H9 (cell line): Measurements from ENCODE around the gene SCN11A. TPM values are rescaled to one million over a fixed set of nuclear protein-coding genes. Genes with fewer than 3 reads are reported as not detected.

Source experiments
- DNase-seq: peaks from one replicate; pipeline ENCODE4 v3.0.0-alpha.2; 2017
- H2AFZ ChIP-seq: one replicate; pipeline ENCODE4 v1.6.1; 2013; ENCODE audit warnings: mild to moderate bottlenecking, low read length, control low read depth, moderate library complexity
- H2AK5ac ChIP-seq: 2 replicates; pipeline ENCODE4 v1.6.1; 2013; ENCODE audit warnings: low read length, control low read depth, mixed read lengths; ENCODE audit not compliant: insufficient read length
- H2BK120ac ChIP-seq: one replicate; pipeline ENCODE4 v1.6.1; 2013; ENCODE audit warnings: low read depth, mild to moderate bottlenecking, low read length, control low read depth, inconsistent platforms; ENCODE audit not compliant: poor library complexity, severe bottlenecking
- H2BK12ac ChIP-seq: 2 replicates; pipeline ENCODE4 v1.6.1; 2013; ENCODE audit warnings: low read length, control low read depth, mixed read lengths, low read depth; ENCODE audit not compliant: insufficient read length
- H2BK15ac ChIP-seq: 2 replicates; pipeline ENCODE4 v1.6.1; 2013; ENCODE audit warnings: low read depth, low read length, control low read depth
- H2BK20ac ChIP-seq: one replicate; pipeline ENCODE4 v1.6.1; 2013; ENCODE audit warnings: low read depth, mild to moderate bottlenecking, low read length, control low read depth, inconsistent platforms; ENCODE audit not compliant: poor library complexity, severe bottlenecking
- H2BK5ac ChIP-seq: 2 replicates; pipeline ENCODE4 v1.6.1; 2013; ENCODE audit warnings: low read length, control low read depth, mixed read lengths; ENCODE audit not compliant: insufficient read length
- H3K14ac ChIP-seq: 2 replicates; pipeline ENCODE4 v1.6.1; 2013; ENCODE audit warnings: low read length, control low read depth; ENCODE audit not compliant: insufficient read depth
- H3K18ac ChIP-seq: 2 replicates; pipeline ENCODE4 v1.6.1; 2013; ENCODE audit warnings: low read depth, mild to moderate bottlenecking, mixed read lengths, low read length, control low read depth; ENCODE audit not compliant: insufficient read length
- H3K23ac ChIP-seq: 2 replicates; pipeline ENCODE4 v1.6.1; 2013; ENCODE audit warnings: low read length, control low read depth, mixed read lengths, low read depth; ENCODE audit not compliant: insufficient read length
- H3K23me2 ChIP-seq: 2 replicates; pipeline ENCODE4 v1.6.1; 2013; ENCODE audit warnings: low read depth, mild to moderate bottlenecking, mixed read lengths, low read length, control low read depth; ENCODE audit not compliant: insufficient read length, poor library complexity, severe bottlenecking
- H3K27ac ChIP-seq: 2 replicates; pipeline ENCODE4 v1.5.1; 2013; ENCODE audit warnings: low read length, control low read depth, mixed read lengths, low read depth; ENCODE audit not compliant: insufficient read length
- H3K27me3 ChIP-seq: 2 replicates; pipeline ENCODE4 v1.6.1; 2013; ENCODE audit warnings: low read length, control low read depth, inconsistent platforms; ENCODE audit not compliant: insufficient read depth
- H3K4ac ChIP-seq: 2 replicates; pipeline ENCODE4 v1.6.1; 2013; ENCODE audit warnings: low read depth, mild to moderate bottlenecking, control low read depth, inconsistent platforms, low read length, moderate library complexity
- H3K4me1 ChIP-seq: 2 replicates; pipeline ENCODE4 v1.6.1; 2013; ENCODE audit warnings: low read length, control low read depth, inconsistent platforms; ENCODE audit not compliant: insufficient read depth
- H3K4me2 ChIP-seq: 2 replicates; pipeline ENCODE4 v1.6.1; 2013; ENCODE audit warnings: low read length, control low read depth, mixed read lengths; ENCODE audit not compliant: insufficient read length, insufficient read depth
- H3K56ac ChIP-seq: 2 replicates; pipeline ENCODE4 v1.6.1; 2013; ENCODE audit warnings: low read depth, mild to moderate bottlenecking, mixed read lengths, low read length, control low read depth; ENCODE audit not compliant: insufficient read length
- H3K79me1 ChIP-seq: 2 replicates; pipeline ENCODE4 v1.6.1; 2013; ENCODE audit warnings: low read depth, mild to moderate bottlenecking, moderate library complexity, low read length, control low read depth, inconsistent platforms; ENCODE audit not compliant: insufficient read depth, poor library complexity, severe bottlenecking
- H3K79me2 ChIP-seq: 2 replicates; pipeline ENCODE4 v1.6.1; 2013; ENCODE audit warnings: low read length, control low read depth, inconsistent platforms; ENCODE audit not compliant: insufficient read depth
- H3K9ac ChIP-seq: 2 replicates; pipeline ENCODE4 v1.6.1; 2013; ENCODE audit warnings: low read length, control low read depth, mixed read lengths; ENCODE audit not compliant: insufficient read length; ENCODE audit errors: extremely low read depth
- H3K9me3 ChIP-seq: one replicate; pipeline ENCODE4 v1.6.1; 2013; ENCODE audit warnings: low read depth, low read length, inconsistent platforms; ENCODE audit not compliant: control insufficient read depth
- H3T11ph ChIP-seq: one replicate; pipeline ENCODE4 v1.6.1; 2013; ENCODE audit warnings: mild to moderate bottlenecking, low read length, control low read depth, inconsistent platforms
- H4K20me1 ChIP-seq: one replicate; pipeline ENCODE4 v1.6.1; 2013; ENCODE audit not compliant: control insufficient read depth, insufficient read length, insufficient read depth
- H4K5ac ChIP-seq: 2 replicates; pipeline ENCODE4 v1.6.1; 2013; ENCODE audit warnings: low read depth, mild to moderate bottlenecking, mixed read lengths, low read length, control low read depth; ENCODE audit not compliant: insufficient read length
- H4K8ac ChIP-seq: replicated peaks from 2 replicates; pipeline ENCODE4 v1.6.1; 2013; ENCODE audit warnings: low read length, control low read depth, mixed read lengths, low read depth; ENCODE audit not compliant: insufficient read length
- H4K91ac ChIP-seq: 2 replicates; pipeline ENCODE4 v1.6.1; 2013; ENCODE audit warnings: low read depth, mild to moderate bottlenecking, moderate library complexity, mixed read lengths, low read length, control low read depth; ENCODE audit not compliant: insufficient read length
- H3K27ac Mint-ChIP-seq, 3 experiments: 2 replicates in 2 of 3; 3 replicates in 1 of 3; pipeline ENCODE4 v1.8.0; 2020 to 2021; ENCODE audit warnings: mixed read lengths in 3 of 3, mild to moderate bottlenecking in 1 of 3, moderate library complexity in 1 of 3
- H3K27me3 Mint-ChIP-seq: 2 replicates; pipeline ENCODE4 v1.8.0; 2021; ENCODE audit warnings: low read depth, mild to moderate bottlenecking, moderate library complexity, mixed read lengths
- H3K36me3 Mint-ChIP-seq, 3 experiments: 2 replicates in 2 of 3; 3 replicates in 1 of 3; pipeline ENCODE4 v1.8.0; 2020 to 2021; ENCODE audit warnings: low read depth in 3 of 3, mixed read lengths in 3 of 3; ENCODE audit not compliant: insufficient read depth in 1 of 3
- H3K4me1 Mint-ChIP-seq, 2 experiments: 2 replicates each; pipeline ENCODE4 v1.8.0; 2020; ENCODE audit warnings: mixed read lengths in 2 of 2
- H3K4me3 Mint-ChIP-seq, 2 experiments: 2 replicates in 1 of 2; 3 replicates in 1 of 2; pipeline ENCODE4 v1.8.0; 2020 to 2021; ENCODE audit warnings: mild to moderate bottlenecking in 2 of 2, mixed read lengths in 2 of 2, moderate library complexity in 1 of 2
- H3K9me3 Mint-ChIP-seq, 2 experiments: 2 replicates in 1 of 2; 3 replicates in 1 of 2; pipeline ENCODE4 v1.8.0; 2020; ENCODE audit warnings: mild to moderate bottlenecking in 2 of 2, mixed read lengths in 2 of 2, moderate library complexity in 1 of 2
- CTCF ChIP-seq: fragments of 200-600 bp; sonication (generic); conservative IDR thresholded peaks from 3 replicates; pipeline ENCODE4 v1.8.0; 2021; ENCODE audit warnings: antibody characterized with exemption, mild to moderate bottlenecking
- total RNA-seq: library from RNA; stranded (reverse); gene quantifications from 2 replicates; pipeline ENCODE4 v1.2.1, GENCODE V29; 2021

SCN11A gene
- total RNA-seq, 1 experiment from 2014 or later = 0.17 TPM

GRCh38 chr3:39038165-39038564, 13.6 kb downstream of the SCN11A start:
- no peak overlapping the region for H3K56ac ChIP-seq
- H2BK12ac ChIP-seq = no peak overlapping the region
- no peaks in the 10 kb centered on the region for H3K4me1 Mint-ChIP-seq
- H3K4me2 ChIP-seq = no peak overlapping the region
- peaks cover 5 to 14% of the 10 kb centered on the region in 2 experiments; a peak in 4 of 5 replicates for H3K9me3 Mint-ChIP-seq
- H3K27ac ChIP-seq = no peak overlapping the region
- H3K27me3 ChIP-seq = no peaks in the 10 kb centered on the region
- H2AK5ac ChIP-seq = no peak overlapping the region
- no peak for DNase-seq
- H4K5ac ChIP-seq = no peak overlapping the region
- no peak for TF ChIP-seq CTCF
- H2AFZ ChIP-seq = no peak overlapping the region
- H4K8ac ChIP-seq = no peak overlapping the region
- no peak overlapping the region for H3K9ac ChIP-seq
- no peaks in the 10 kb centered on the region for H3K27me3 Mint-ChIP-seq
- H3K4me1 ChIP-seq = no peaks in the 10 kb centered on the region
- H3T11ph ChIP-seq = no peak overlapping the region
- no peak overlapping the region for H3K4ac ChIP-seq
- H2BK120ac ChIP-seq = no peak overlapping the region
- H3K79me2 ChIP-seq = no peaks in the 10 kb centered on the region
- H3K23me2 ChIP-seq = no peaks in the 10 kb centered on the region
- H2BK20ac ChIP-seq = no peak overlapping the region
- no peaks in the 10 kb centered on the region for H3K79me1 ChIP-seq
- no peaks in the 10 kb centered on the region for H3K9me3 ChIP-seq
- H3K36me3 Mint-ChIP-seq = peaks cover 0 to 7% (median 0%) of the 10 kb centered on the region in 3 experiments; a peak in 2 of 7 replicates
- no peak overlapping the region for H3K27ac Mint-ChIP-seq
- H2BK5ac ChIP-seq = no peak overlapping the region
- H3K23ac ChIP-seq = no peak overlapping the region
- no peak overlapping the region for H2BK15ac ChIP-seq
- no peak overlapping the region for H4K91ac ChIP-seq
- no peak overlapping the region for H3K18ac ChIP-seq
- H3K14ac ChIP-seq = no peak overlapping the region
- H4K20me1 ChIP-seq = no peaks in the 10 kb centered on the region
- no peak overlapping the region for H3K4me3 Mint-ChIP-seq
